Activated CD4-positive, alpha-beta T cell treated with anti-CD3 and anti-CD28 coated beads, Interleukin-2, amount 10 ng/mL, durations not matched to agents 7 days and 5 days (primary cell): ENCODE measurements around the gene KEAP1. TPM values are rescaled to one million over a fixed set of nuclear protein-coding genes. Genes with fewer than 3 reads are reported as not detected.

Experiments used
- CTCF ChIA-PET: fragments of 350-600 bp; sonication (Branson Sonifier 250); formaldehyde crosslinking; loops from one replicate; lab custom pipeline; 2021; ENCODE audit warnings: antibody characterized with exemption; lab: Charles Lee
- POLR2A ChIA-PET: fragments of 350-600 bp; sonication (Branson Sonifier 250); formaldehyde crosslinking; loops from one replicate; lab custom pipeline; 2021; ENCODE audit warnings: antibody characterized with exemption; lab: Charles Lee
- DNase-seq: peaks from one replicate; pipeline ENCODE4 v3.0.0-alpha.2; 2020
- H3K27ac Mint-ChIP-seq: one replicate; pipeline ENCODE4 v1.8.0; 2021; ENCODE audit warnings: mild to moderate bottlenecking, moderate library complexity, mixed read lengths
- H3K27me3 Mint-ChIP-seq: one replicate; pipeline ENCODE4 v1.8.0; 2021; ENCODE audit warnings: mixed read lengths
- H3K36me3 Mint-ChIP-seq: one replicate; pipeline ENCODE4 v1.8.0; 2021; ENCODE audit warnings: low read depth, mixed read lengths
- H3K4me1 Mint-ChIP-seq: one replicate; pipeline ENCODE4 v1.8.0; 2021; ENCODE audit warnings: mixed read lengths
- H3K4me3 Mint-ChIP-seq: one replicate; pipeline ENCODE4 v1.8.0; 2021; ENCODE audit warnings: mild to moderate bottlenecking, moderate library complexity, mixed read lengths
- H3K9me3 Mint-ChIP-seq: one replicate; pipeline ENCODE4 v1.8.0; 2021; ENCODE audit warnings: mixed read lengths
- microRNA-seq: library from miRNA; unstranded; fragments of <30 nt; microRNA quantifications from one replicate; pipeline ENCODE4 v1.2.0, GENCODE V29; 2021; ENCODE audit warnings: borderline microRNAs expressed, borderline replicate concordance
- total RNA-seq, 2 experiments: library from RNA; stranded (reverse); gene quantifications; one replicate each; pipeline ENCODE4 v1.2.3, GENCODE V29; 2021

Gene KEAP1
- total RNA-seq, 2 experiments from 2014 or later = 68.3 to 93.8 TPM

GRCh38 chr19:10452726-10453618 lies 50.2 kb downstream of the KEAP1 start:
- no peak for DNase-seq
- CTCF ChIA-PET = interaction anchor here (1.8 kb wide), 1 partner anchor 65 kb away, joined by 4 read pairs; no protein-coding TSS in a partner anchor
- no peaks in the 10 kb centered on the region for H3K36me3 Mint-ChIP-seq
- no peaks in the 10 kb centered on the region for H3K27me3 Mint-ChIP-seq
- H3K4me3 Mint-ChIP-seq = no peak overlapping the region
- H3K9me3 Mint-ChIP-seq = no peaks in the 10 kb centered on the region
- H3K27ac Mint-ChIP-seq = no peak overlapping the region
- POLR2A ChIA-PET = interaction anchor here (0.6 kb wide), 1 partner anchor 68 kb away, joined by 3 read pairs; no protein-coding TSS in a partner anchor
- H3K4me1 Mint-ChIP-seq = peaks cover 12% of the 10 kb centered on the region

GRCh38 chr19:10450853-10451609 lies 52.1 kb downstream of the KEAP1 start:
- no peak for DNase-seq
- Mint-ChIP-seq H3K4me3 (no peak overlapping the region), H3K4me1 (peaks cover 18% of the 10 kb centered on the region), H3K9me3 (no peaks in the 10 kb centered on the region), H3K27me3 (no peaks in the 10 kb centered on the region), H3K27ac (peak overlapping the region; percentile 7), H3K36me3 (no peaks in the 10 kb centered on the region)
- ChIA-PET POLR2A (no interaction called here), CTCF (interaction anchor here (1.0 to 1.4 kb wide), 2 partner anchors 28 to 35 kb away, joined by 4 read pairs; no protein-coding TSS in a partner anchor)

GRCh38 chr19:10450191-10450852 lies 52.8 kb downstream of the KEAP1 start:
- Mint-ChIP-seq H3K4me3 (no peak overlapping the region), H3K9me3 (no peaks in the 10 kb centered on the region), H3K4me1 (peaks cover 18% of the 10 kb centered on the region), H3K36me3 (no peaks in the 10 kb centered on the region), H3K27me3 (no peaks in the 10 kb centered on the region), H3K27ac (no peak overlapping the region)
- no peak for DNase-seq
- CTCF ChIA-PET = interaction anchor here (1.0 to 1.4 kb wide), 2 partner anchors 29 to 34 kb away, joined by 4 read pairs; no protein-coding TSS in a partner anchor
- POLR2A ChIA-PET = no interaction called here

- H3K36me3 Mint-ChIP-seq = no peaks in the 10 kb centered on the region
- POLR2A ChIA-PET = no interaction called here
- no peak overlapping the region for H3K27ac Mint-ChIP-seq
- no peaks in the 10 kb centered on the region for H3K9me3 Mint-ChIP-seq
- CTCF ChIA-PET = interaction anchor here (0.6 kb wide), 1 partner anchor 94 kb away, joined by 3 read pairs; no protein-coding TSS in a partner anchor
- H3K4me1 Mint-ChIP-seq = peaks cover 18% of the 10 kb centered on the region
- DNase-seq = no peak
- H3K27me3 Mint-ChIP-seq = no peaks in the 10 kb centered on the region
- H3K4me3 Mint-ChIP-seq = no peak overlapping the region
These were observed 54.1 kb downstream of the KEAP1 start for GRCh38 chr19:10449037-10449436.

- no peak for DNase-seq
- ChIA-PET POLR2A (no interaction called here), CTCF (no interaction called here)
- Mint-ChIP-seq H3K9me3 (no peaks in the 10 kb centered on the region), H3K4me3 (no peak overlapping the region), H3K4me1 (peaks cover 3% of the 10 kb centered on the region), H3K27me3 (no peaks in the 10 kb centered on the region), H3K27ac (no peak overlapping the region), H3K36me3 (no peaks in the 10 kb centered on the region)
These were observed 60.5 kb downstream of the KEAP1 start for GRCh38 chr19:10442698-10443097.

GRCh38 chr19:10439588-10439987 lies 63.6 kb downstream of the KEAP1 start:
- peaks cover 6% of the 10 kb centered on the region for H3K4me1 Mint-ChIP-seq
- no peaks in the 10 kb centered on the region for H3K36me3 Mint-ChIP-seq
- CTCF ChIA-PET = interaction anchor here (1.5 kb wide), 1 partner anchor 17 kb away, joined by 3 read pairs; no protein-coding TSS in a partner anchor

More at GRCh38 chr19:10439588-10439987, 63.6 kb downstream of the KEAP1 start:
- H3K4me3 Mint-ChIP-seq = no peak overlapping the region
- H3K9me3 Mint-ChIP-seq = no peaks in the 10 kb centered on the region
- H3K27me3 Mint-ChIP-seq = no peaks in the 10 kb centered on the region
- POLR2A ChIA-PET = interaction anchor here (0.6 kb wide), 1 partner anchor 8 kb away, joined by 4 read pairs; no protein-coding TSS in a partner anchor
- no peak for DNase-seq
- H3K27ac Mint-ChIP-seq = no peak overlapping the region

Small RNA genes lying within 50 kb of the gene (microRNA-seq; reads per million reads assigned to microRNA genes)
- gene MIR1238 = not detected

Other genes with a start within 250 kb of the KEAP1 start
- gene ICAM1, start 232.2 kb downstream of the KEAP1 start, total RNA-seq = 1 to 10 TPM; 8.0 to 9.0 TPM
- 1 to 10 TPM; 1.4 to 1.8 TPM for gene ICAM4, start 216.4 kb downstream of the KEAP1 start, total RNA-seq
- gene ICAM5, start 213.4 kb downstream of the KEAP1 start, total RNA-seq = under 1 TPM; 0.12 to 0.17 TPM
- 1 to 10 TPM; 1.6 to 3.4 TPM for gene ZGLP1, start 193.5 kb downstream of the KEAP1 start, total RNA-seq
- gene FDX2, start 187.3 kb downstream of the KEAP1 start, total RNA-seq = 1 to 10 TPM; 5.5 to 9.0 TPM
- 10 to 100 TPM; 69.3 to 75.6 TPM for gene RAVER1, start 169.8 kb downstream of the KEAP1 start, total RNA-seq
- gene ICAM3, start 163.7 kb downstream of the KEAP1 start, total RNA-seq = 100 to 1,000 TPM; 230 to 233 TPM
- gene TYK2, start 122.8 kb downstream of the KEAP1 start, total RNA-seq = 100 to 1,000 TPM; 251 to 263 TPM
- 100 to 1,000 TPM; 200 to 205 TPM for gene CDC37, start 99.8 kb downstream of the KEAP1 start, total RNA-seq
- gene PDE4A, start 82.8 kb downstream of the KEAP1 start, total RNA-seq = 10 to 100 TPM; 12.7 to 14.3 TPM
- not detected for gene S1PR5, start 14.1 kb upstream of the KEAP1 start, total RNA-seq
- 10 to 100 TPM; 40.0 to 41.4 TPM for gene ATG4D, start 40.5 kb upstream of the KEAP1 start, total RNA-seq
- gene KRI1, start 62.7 kb upstream of the KEAP1 start, total RNA-seq = 10 to 100 TPM; 68.1 to 78.4 TPM
- 10 to 100 TPM; 78.6 to 88.9 TPM for gene CDKN2D, start 65.6 kb upstream of the KEAP1 start, total RNA-seq
- gene AP1M2, start 84.0 kb upstream of the KEAP1 start, total RNA-seq = not detected
- gene SLC44A2, start 122.2 kb upstream of the KEAP1 start, total RNA-seq = 100 to 1,000 TPM; 162 to 189 TPM
- 100 to 1,000 TPM; 385 to 389 TPM for gene ILF3, start 151.0 kb upstream of the KEAP1 start, total RNA-seq
- 10 to 100 TPM; 39.9 to 43.8 TPM for gene QTRT1, start 198.1 kb upstream of the KEAP1 start, total RNA-seq
- gene DNM2, start 214.7 kb upstream of the KEAP1 start, total RNA-seq = 100 to 1,000 TPM; 268 to 270 TPM